Astrocyte of the cerebellum (primary cell): ENCODE data around the gene PCLO.

Source experiments
- DNase-seq: peaks from one replicate; pipeline ENCODE4 v3.0.0-alpha.2; 2011; ENCODE audit warnings: low read depth
- H3K4me3 ChIP-seq: 2 replicates; pipeline ENCODE4 v1.5.1; 2011; ENCODE audit warnings: mild to moderate bottlenecking, low read depth, low read length, moderate library complexity
- CTCF ChIP-seq: IDR thresholded peaks from 2 replicates; pipeline ENCODE4 v1.5.1; 2012; ENCODE audit warnings: low read length, low read depth, moderate library complexity, mild to moderate bottlenecking; ENCODE audit errors: missing control alignments
- in situ Hi-C: cut with HindIII; loops from 2 replicates; pipeline ENCODE4 v1.10.0; 2017; ENCODE audit warnings: low sequenced_read_pairs

The PCLO gene

GRCh38 chr7:83021032-83021431 is 141.7 kb downstream of the PCLO start:
- no peak for DNase-seq
- no peak overlapping the region for H3K4me3 ChIP-seq
- in situ Hi-C loops, result no loop called here
- TF ChIP-seq CTCF, result no peak

- in situ Hi-C loops, result no loop called here
- TF ChIP-seq CTCF, result no peak
- H3K4me3 ChIP-seq, result no peak overlapping the region
- DNase-seq, result no peak
These were observed 142.5 kb downstream of the PCLO start for GRCh38 chr7:83020161-83020560.

- TF ChIP-seq CTCF, result no peak
- in situ Hi-C loops, result no loop called here
These were observed 146.8 kb downstream of the PCLO start for GRCh38 chr7:83015916-83016315.

DNA sequence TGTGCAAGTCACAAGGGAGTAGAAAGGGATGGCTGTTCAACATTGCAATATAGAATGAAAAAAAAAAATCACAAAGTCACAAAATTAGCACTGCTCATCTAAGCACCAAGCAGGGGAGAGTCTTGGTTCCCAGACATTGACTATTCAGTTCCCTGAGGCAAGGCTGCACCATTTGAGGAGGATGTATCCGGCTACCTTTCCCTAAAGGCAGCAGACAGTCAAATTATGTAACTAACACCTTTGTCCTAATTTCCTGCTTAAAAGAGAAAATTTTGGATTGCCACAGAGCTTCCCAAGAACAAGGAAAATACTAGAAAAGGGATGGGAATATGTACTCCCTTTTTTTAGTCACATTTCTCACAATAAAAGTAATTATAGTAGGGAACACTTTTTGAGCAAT is 148.1 kb downstream of the PCLO start:
- no peak for DNase-seq
- no peak overlapping the region for H3K4me3 ChIP-seq
- TF ChIP-seq CTCF, result no peak

More at GRCh38 chr7:83015916-83016315, 146.8 kb downstream of the PCLO start:
- DNase-seq, result no peak
- no peak overlapping the region for H3K4me3 ChIP-seq

DNA sequence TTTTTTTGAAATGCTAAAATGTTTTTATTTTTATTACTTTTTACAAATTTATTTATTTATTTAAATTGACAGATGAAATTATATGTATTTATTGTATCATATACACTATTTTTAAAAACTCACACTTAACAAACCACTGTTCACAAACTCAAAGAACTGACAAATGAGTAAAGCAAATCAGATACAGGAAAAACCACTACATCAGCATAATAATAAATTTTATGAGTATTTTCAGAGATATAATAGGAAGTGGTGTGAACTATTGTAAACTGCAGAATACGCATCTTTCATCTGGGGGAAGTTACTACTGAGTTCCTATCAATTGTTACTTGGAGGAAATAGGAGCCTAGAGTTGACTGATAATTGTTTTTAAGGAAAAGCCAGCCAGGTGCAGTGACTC is 150.7 kb downstream of the PCLO start:
- TF ChIP-seq CTCF, result no peak
- DNase-seq, result no peak
- H3K4me3 ChIP-seq, result no peak overlapping the region
- in situ Hi-C loops, result no loop called here

More for the DNA sequence above, 148.1 kb downstream of the PCLO start:
- in situ Hi-C loops, result no loop called here

DNA sequence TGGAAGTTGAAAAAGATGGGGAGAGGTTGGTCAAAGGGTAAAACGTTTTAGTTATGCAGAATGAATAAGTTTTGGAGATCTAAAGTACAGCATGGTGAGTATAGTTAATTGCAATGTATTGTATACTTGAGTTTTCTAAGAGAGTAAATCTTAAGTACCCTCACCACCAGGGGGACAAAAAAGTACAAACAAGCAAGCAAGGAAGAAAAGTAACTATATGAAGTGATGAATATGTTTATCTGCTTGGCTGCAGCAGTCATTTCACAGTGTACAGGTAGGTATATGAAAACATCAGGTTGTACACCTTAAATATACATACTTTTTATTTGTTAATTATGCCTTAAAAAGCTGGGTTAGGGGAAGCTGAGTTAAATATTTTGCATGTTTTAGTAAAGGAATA is 157.3 kb downstream of the PCLO start:
- in situ Hi-C loops, result no loop called here
- no peak for DNase-seq
- TF ChIP-seq CTCF, result peak; percentile 35
- H3K4me3 ChIP-seq, result no peak overlapping the region
